Umbilical cord (tissue), 2 donors: ENCODE results near the gene PBXIP1. TPM values are rescaled to one million over a fixed set of nuclear protein-coding genes. Genes with fewer than 3 reads are reported as not detected.

ENCODE experiments used
- DNase-seq: peaks from one replicate; pipeline ENCODE4 v3.0.0-alpha.2; 2015; ENCODE audit warnings: low spot score
- total RNA-seq: library from RNA; depleted of rRNA; stranded (reverse); fragments of >200 nt; gene quantifications from one replicate; pipeline ENCODE4 v1.2.3, GENCODE V29; 2014; ENCODE audit warnings: low replicate concordance; ENCODE audit not compliant: insufficient read depth

Gene PBXIP1
- total RNA-seq, 1 donor from 2014 or later = 120 TPM

DNA sequence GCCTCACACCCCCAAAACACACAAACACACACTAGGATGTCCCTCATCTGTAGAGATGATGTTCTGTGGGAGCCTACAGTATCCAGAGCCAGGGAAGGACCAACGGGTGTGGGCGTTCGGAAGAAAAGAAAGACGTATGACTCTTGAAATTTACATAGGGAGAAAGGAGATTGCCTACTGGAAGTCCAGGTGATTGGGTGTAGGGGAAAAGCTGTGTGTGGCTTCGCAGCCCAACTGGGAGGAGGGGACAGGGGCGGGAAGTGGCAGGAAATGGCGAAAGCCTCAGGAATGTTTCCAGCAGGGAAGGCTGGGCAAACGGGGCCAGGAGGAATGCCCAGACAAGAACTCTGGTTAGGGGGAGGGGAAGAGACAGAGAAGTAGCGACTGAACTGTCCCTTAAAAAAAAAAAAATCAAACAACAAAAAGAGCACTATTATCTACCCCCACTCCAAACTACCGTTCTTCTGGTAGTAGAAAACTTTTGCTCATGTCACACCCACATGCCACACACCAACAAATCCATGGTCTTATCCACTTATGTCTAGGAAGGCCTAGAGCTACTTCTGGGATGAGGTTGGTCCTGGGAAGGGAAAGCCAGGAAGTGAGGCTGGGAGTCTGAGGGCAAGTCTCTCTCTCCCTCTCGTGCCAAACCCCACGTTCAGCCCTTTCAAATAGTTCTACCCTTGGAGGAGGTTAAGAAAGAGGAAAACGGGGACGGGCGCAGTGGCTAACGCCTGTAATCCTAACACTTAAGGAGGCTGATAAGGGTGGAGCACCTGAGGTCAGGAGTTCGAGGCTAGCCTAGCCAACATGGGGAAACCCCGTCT, 16.8 kb upstream of the PBXIP1 start:
- DNase-seq = peak; percentile 91

DNA sequence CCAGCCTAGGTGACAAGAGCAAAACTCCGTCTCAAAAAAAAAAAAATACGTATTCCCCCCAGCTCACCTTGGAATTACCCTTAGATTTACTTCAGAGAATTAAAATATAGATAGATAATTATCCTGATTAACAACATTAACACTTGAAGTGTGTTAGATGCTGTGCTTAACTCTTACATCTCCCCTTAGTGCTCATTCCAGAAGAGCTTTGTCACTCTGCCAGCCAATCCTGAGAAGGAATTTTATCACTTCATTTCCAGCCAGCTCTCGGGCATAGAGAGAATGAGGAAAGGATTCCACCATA, 16.3 kb upstream of the PBXIP1 start:
- no peak for DNase-seq

DNA sequence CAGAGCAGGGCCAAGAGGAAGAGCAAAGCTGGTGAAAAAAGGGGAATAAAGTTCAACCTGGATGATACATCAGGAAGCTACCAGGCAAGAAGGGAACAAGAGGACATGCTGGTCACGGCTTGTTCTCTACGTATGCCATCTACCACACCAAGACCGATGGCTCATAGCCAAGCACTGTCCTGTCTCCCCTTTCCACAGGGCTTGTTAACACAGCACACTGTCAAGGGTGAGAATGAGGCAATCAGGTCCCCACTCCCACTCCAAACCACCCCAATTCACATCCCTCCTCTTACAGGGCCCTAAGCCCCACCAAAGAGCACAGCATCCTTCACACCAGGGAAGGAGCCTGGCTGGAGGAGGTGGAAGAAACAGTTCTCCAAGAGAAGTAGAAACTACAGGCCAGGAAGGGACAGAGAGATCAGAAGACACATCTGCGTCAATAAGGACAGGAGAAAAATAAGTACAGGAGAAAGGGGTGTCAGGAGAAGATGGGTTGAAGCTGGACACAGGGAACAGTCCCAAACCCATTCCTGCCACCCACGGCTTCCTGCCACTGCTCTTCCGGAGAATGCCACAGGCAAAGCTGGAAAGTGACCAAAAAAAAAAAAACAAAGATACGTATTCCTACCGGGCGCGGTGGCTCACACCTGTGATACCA, 15.6 kb upstream of the PBXIP1 start:
- no peak for DNase-seq

DNA sequence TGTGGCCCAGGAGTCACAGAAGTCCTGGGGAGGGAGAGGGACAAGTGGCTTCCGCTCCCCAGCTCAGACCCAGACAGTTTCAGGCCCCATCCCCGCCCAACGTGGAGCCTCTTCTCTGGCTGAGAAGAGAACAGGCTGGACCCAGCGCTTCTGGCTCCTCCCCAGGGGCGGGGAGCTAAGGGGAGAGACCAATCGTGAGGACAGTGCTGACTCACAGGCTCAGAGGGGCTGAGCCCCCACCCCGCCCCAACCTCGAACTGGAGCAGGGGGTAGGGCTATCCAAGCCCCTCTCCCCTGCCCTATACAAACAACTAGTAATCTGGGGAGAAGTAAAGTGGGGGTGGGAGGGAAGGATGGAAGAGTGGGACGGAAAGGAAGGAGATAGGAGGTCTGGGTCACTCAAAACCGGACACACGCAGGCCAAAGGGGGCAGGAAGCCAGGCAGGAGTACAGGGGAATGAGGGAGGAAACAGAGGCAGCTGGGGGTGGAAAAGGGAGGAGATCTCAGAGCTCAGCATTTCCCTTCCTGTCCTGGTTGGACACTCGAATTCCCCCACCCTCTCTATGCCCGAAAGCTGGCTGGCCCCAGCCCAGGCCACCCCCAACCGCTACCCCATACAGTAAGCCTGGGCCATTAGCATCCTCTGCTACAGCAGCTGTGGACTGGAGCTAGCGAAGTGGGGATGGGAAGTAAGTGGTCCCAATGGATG, 14.9 kb upstream of the PBXIP1 start, which contains the start of gene SHC1:
SHC1 (minus strand) TSS at position 117 of the 710 bp plus-strand sequence. CDS start 221 bp downstream, outside the sequence.
- DNase-seq = peak; percentile 99

DNA sequence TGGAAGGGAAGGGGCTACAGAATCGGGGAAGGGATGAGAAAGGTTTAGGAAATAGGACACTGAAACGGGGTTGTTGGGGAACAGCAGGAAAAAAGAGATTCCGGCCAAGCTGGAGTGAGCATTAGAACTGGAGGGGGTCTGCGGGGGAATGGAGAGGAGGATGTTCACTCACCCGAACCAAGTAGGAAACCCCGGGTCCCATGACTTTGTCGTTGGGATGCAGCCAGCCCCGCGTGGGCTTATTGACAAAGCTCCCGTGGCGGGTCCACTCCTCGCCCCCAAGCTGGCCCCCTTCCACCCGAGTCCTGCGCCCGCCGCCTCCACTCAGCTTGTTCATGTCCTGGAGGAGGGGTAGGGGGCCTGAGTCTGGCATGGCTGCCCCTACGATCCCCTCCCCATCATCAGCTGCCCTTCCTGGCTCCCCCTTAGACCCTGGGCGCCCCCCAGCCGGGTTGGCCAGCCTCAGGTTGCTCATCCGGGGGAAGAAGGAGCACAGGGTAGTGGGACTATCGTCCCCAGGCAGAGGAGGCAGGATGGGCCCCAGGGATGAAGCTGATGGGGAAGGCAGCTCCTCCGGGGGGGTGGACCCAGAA, 14.1 kb upstream of the PBXIP1 start:
- no peak for DNase-seq

DNA sequence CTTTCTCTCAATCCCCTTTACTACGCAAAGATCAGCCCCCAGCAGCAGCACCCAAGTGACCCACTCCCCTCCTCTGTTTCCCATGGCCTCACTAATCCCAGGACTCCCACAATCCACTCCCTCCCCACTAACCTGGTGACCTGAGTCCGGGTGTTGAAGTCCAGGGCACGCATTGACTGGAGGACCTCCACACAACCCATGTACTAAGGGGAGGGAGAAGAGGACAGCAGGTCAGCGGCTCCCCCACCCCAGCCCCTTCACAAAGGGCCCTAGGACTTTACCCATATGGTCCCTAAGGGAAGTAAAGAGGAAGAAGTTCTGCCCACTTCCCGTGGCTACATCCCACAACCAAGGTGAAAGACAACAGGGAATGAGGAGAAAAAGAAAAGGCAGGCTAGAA, 13.3 kb upstream of the PBXIP1 start:
- DNase-seq = no peak

DNA sequence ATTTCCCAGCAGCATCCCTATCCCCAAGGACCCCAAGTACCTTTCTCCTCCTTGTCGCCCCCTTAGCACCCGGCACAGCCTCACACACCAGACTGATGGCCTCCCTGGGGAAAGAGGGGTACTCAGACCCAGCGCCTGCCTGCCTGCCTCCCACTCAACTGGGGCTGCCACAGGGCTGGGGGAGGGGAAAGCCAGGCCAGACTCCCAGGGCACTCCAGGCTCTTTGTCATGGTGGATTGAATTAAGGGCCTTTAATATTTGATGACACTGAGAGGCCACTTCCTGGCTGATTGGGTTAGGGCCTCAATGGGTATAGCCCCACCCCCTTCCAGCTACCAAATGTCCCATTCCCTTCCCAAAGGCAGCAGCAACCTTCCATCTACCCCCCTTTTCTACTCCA, 12.8 kb upstream of the PBXIP1 start:
- DNase-seq = no peak

DNA sequence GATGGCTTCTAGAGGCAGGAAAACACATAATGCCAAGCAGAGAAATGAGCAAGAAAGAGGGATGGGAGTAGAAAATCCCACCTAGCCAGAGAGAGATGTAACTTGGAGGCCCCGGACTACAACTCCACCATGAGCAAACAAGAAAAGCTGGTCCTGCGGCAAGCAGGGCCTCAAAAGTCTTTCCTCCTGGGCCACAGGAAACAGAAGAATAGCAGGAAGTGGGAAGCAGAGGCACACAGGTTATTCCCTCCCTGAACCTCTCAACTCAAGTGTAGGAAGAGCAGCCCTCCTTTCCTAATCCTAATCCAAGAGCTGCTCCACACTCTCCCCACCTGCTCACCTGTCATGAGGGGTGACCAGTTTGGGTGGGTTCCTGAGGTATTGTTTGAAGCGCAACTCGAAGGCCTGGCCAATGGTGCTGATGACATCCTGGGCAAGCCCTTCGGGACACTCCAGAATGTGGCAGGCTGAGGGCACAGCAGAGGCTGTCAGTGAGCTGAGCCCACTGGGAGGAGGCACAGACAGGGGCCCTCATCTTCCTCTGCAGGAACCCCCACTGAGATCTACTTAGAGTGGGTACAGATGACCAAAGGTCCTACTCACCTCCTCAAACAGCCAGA, 11.5 kb upstream of the PBXIP1 start:
- DNase-seq = no peak

DNA sequence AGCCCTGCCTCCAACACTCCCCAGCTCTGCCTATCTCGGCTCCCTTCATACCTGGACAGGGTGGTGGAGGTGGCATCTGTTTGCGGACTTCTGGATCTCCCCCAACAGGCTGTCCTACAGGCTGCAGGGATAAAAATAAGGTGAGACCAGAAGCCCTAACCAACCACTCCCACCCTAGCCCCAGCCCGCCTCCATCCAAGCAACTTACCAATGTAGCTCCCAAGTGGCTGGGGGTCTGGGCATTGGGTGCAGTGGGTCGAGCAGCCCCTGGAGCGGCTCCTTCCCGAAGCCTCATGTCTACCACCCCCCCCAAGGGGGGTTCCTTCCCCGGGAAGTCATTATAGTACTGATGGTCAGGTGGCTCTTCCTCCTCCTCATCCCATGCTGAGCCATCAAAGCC, 10.2 kb upstream of the PBXIP1 start:
- no peak for DNase-seq

DNA sequence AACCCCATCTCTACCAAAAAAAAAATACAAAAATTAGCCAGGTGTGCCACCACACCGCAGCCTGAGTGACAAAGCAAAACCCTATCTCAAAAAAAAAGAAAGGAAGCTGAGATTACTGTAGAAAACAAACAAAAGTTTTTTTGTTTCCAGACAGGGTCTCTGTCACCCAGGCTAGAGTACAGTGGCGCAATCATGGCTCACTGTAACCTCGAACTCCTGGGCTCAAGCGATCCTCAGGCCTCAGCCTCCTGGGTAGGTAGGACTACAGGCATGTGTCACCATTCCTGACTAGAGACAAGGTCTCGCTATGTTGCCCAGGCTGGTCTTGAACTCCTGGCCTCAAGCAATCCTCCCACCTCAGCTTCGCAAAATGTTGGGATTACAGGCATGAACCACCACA, 8.5 kb upstream of the PBXIP1 start:
- DNase-seq = no peak

DNA sequence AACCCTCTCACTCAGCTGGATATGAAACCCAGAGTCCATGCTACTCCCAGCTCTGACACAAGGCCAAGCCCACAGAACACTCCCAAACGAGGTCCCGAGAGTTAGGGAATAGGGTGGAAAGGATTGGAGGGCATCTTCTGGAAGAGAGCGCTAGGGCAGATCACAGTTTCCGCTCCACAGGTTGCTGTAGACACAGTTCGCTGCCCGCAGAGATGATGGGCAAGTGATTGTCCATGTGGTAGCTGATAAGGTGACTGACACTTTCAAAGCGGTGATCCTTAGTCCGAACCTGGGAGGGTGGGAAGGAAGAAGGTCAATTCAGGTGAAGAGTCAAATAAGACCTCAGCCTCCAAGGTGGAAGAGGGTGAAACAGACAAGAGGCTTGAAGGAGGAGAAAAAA, 7.7 kb upstream of the PBXIP1 start:
- DNase-seq = no peak

DNA sequence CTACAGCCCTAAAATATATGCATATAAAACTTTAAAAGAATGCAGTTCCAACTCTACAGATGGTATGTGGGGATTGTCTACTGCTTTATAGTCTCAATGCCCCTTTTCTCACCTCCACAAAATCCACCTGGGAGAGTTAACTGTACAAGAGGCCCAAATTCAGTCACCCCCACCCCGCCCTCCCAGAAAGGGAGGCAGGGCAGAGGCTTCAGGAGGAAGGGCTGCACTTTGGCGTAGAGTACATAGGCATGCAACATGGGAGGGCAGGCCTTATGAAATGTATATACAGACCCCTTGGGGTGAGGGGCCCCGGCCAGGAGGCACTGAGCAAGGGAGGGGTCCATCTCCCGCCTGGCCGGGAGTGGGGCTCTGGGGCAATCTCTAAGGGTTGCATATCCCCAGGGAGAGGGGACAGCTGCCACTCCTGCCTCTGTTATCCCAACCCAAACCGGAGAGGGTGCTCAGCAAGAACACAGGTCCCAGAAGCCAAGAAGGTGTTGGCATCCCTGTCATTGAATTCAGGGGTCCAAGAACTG, 7.0 kb upstream of the PBXIP1 start:
- DNase-seq = no peak

DNA sequence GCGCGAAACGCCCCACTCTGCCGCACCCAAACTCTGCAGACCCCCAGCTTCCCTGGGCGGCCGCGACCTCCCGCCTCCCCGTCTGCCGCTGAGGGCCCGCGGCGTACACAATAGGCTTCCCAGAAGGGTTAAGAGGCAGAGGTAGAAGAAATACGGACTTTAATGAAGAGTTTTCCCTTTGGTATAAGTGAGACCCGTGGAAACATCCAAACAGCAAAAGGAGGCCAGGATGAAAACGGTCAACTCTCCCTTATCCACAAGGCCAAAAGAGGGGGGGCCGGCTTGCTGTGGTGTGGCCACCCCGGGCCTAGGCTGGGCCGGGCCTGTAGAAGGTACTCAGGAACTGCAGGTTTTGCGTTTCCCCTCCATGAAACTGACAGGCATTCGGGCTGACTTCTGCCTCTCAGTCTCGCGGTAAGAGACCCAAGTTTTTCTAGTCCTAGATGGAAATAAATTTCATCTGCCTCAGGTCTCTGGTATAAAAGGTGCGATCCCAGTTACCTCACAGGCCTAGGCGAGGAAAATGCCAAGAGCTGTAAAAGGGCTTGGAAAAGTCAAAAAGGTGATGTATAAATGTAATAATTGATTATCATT, 6.4 kb upstream of the PBXIP1 start:
- DNase-seq = peak; percentile 45

DNA sequence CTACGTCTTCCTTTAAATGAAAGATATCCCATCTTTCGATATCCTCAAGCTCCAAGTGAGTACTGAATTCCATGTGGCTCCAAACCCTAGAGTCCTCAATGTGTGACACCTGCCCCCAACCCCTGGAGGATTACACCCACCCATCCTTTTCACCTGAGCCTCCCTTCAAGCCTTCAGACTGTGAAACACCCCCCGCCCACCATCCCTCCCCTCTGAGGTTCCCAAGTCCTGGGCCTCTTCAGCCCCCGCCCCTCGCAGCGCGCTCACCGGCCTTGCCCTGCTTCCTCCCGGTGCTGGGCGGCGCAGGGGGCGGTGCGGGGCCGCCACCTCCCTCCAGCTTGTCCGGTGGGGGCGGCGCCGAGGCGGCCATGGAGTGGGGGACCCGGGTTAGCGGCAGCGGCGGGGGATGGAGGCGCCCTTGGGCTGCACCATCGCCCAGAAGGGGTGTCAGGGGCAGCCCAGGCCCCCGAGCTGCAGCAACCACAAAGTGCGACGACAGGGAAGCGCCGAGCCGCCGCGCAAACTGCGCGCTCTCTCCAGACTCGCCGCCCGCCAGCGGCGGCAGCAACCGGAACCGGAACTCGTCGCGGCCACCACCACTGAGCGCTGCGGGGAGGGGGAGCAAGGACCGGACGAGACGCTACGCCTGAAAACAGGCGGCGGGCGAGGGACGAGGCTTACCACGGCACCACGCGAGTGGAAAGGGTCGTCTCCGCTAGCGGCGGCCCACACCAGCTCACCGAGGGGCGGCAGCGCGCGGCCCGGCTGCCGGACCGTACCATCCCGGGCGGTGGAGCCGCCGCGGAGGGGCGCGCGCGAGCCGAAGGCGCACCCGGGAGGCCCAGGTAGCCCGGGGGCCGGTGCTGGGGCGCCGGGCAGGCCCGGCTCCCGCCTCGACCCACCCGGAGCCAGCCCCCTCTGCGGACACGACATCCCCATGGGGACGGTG, 5.6 kb upstream of the PBXIP1 start, which contains the start of gene PYGO2:
PYGO2 (minus strand) TSS at position 576 of the 949 bp plus-strand sequence; CDS start at position 370, 206 bp downstream.
- peak; percentile 89 for DNase-seq

DNA sequence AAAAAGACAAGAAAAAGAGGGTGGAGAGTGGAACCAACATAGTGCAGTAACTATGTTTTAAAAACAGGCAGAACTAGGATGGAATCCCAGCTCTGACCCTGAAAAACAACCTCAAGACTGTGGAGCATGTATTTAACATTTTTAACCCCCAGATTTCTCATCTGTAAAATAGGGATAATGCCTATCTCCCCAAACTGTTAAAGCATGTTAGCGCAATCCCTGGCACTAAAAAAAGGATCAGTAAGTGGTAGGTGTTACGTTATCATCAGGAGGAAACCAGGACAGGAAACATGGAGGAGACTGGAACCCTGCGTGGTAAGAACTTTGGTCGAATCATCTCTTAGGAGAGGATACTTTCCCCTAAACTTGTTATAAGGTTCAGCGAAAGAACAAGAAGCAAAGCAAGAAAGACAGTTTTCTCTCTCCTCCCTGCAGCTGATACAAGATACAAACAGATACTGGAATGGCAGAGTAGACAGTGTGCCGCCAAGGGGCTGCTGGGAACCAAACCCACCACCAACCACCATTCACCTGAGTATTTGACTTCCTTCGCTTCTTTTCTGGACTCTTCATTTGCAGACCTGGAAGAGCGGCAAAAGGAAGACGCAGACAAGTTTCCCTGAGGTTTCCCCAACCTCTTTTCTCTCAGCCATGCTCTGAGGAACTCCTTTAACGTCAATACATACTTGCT, 4.7 kb upstream of the PBXIP1 start:
- DNase-seq = no peak

DNA sequence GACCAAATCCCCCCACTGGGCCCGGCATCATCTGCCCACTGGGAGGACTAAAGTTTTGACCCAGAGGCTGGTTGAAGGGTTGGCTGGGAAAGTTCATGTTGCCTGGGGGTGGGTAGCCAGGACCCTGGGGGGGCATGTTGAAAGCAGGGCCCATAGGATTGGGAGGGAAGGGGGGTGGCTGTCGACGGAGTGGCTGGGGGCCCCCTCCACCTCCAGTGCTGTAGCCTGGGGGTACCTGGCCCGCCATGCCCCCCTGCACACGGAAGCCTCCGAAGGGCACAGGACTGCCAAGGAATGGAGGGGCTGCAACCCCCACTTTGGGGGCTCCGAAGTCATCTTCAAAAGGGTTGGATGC, 3.5 kb upstream of the PBXIP1 start:
- DNase-seq = no peak

DNA sequence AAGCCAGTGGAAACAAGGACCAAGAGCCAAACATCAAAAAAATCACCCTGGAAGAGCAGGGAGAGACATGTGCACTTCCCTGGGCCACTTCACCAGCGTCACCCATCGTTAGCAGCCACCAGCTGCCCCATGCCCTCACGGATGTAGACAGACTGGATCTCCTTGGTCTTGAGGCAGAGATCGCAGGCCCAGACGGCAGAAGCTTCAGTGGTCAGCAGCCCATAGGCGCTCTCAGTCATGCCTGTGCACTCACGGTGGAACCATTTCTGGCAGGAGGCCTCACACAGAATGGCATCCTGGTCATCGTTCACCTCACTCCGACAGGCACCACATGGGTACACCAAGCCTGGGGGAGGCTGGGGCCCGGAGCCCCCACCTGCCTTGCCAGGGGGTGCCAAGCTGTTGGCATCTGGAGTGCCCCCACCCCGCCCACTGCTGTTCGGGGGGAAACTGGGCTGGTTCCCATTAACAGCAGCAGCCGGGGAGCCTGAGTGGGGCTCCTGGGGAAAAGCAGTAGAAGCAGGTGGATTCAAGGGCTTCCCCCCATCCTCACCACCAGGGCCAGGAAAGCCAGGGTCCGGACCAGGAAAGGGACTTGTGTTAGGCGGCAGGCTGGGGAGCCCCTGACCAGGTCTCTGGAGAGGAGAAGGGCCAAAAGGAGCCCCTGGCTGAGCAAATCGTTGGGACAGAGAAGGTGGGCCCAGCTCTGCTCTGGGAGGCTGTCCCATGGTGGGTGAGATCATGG, 3.0 kb upstream of the PBXIP1 start:
- no peak for DNase-seq

DNA sequence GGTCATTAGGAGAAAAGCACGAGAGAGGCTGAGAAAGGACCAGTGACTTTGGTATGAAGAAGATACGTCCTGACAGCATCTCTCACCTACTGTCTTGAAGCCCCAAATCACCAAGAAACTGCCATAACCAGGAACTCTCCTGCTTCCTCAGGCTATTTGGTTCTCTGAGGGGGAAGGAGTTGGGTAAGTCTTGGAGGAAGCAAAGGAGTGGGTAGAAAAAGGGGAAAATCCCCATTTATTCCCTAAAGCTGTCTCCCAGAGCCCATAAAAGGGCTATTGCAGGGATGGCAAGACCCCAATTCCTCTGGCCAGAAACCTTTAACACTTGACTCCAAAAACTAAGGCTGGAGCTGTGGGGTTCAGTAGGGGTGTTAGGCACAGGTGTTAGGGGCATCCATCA, 2.1 kb upstream of the PBXIP1 start:
- no peak for DNase-seq
